ENCODE measurements around the gene PER2. TPM values are rescaled to one million over a fixed set of nuclear protein-coding genes. Genes with fewer than 3 reads are reported as not detected.

PER2 gene
- total and polyA plus RNA-seq, 8 donors = 7.7 to 14.2 (median 8.8) TPM

DNA sequence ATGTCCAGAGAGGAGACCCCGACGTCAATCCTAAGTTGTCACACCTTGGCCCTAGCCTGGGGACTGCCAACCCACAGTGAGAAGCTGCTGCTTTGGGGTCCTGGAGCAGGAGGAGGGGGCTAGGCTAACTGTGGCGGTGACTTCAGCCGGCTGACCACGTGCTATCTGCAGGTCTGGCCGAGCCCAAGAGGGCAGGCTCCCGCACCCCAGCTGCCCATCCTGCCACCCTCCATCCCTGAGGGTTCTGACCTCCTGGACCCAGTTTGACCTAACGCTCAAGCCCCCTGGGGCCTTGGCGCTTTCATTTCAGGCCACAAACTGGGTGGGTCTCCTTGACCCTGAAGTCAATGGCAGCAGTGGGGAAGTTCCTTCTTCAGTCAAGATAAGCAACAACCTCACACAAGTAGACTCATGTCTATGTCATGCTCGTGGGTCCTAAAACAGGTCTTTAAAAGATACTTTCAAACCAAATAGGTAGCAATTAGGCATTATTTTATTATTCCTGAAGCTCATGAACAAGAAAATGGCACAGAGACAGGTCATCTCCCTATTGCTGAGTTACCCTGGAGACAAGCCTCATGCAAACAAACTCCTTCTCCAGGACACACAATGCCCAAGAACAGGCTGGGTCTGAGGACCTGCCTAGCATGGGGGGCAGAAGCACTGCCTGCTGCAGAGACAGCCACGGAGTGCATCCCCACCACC, 50.8 kb downstream of the PER2 start:
- intact Hi-C loops (cut with DNase I) = no loop called here

DNA sequence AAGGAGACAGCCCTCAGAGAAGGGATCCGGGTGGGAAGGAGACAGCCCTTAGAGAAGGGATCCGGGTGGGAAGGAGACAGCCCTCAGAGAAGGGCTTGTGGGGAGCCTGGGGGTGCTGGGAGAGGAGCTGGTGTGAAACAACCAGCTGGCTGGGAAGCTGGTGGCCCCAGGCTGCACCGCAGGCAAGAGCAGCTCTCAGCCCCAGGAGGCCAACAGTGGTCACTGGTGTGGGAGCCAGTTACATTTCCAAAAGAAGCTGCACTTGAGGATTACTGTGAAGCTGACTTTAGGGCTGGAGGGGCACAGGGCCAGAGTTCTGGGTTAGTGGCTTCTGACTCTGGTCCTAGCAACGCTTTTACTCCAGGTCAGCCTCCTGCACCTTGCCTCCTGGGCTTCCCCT, 51.8 kb downstream of the PER2 start:
- Histone ChIP-seq H3K9me3 (no peaks in the 10 kb centered on the region), H3K27ac (no peak overlapping the region), H3K27me3 (peaks cover 10 to 59% of the 10 kb centered on the region in 2 donors), H3K4me1 (peaks cover 2 to 33% of the 10 kb centered on the region in 2 donors), H3K4me3 (no peak overlapping the region), H3K36me3 (no peaks in the 10 kb centered on the region)
- DNase-seq (no peak), ATAC-seq (no peak)
- TF ChIP-seq, protein P1, sequence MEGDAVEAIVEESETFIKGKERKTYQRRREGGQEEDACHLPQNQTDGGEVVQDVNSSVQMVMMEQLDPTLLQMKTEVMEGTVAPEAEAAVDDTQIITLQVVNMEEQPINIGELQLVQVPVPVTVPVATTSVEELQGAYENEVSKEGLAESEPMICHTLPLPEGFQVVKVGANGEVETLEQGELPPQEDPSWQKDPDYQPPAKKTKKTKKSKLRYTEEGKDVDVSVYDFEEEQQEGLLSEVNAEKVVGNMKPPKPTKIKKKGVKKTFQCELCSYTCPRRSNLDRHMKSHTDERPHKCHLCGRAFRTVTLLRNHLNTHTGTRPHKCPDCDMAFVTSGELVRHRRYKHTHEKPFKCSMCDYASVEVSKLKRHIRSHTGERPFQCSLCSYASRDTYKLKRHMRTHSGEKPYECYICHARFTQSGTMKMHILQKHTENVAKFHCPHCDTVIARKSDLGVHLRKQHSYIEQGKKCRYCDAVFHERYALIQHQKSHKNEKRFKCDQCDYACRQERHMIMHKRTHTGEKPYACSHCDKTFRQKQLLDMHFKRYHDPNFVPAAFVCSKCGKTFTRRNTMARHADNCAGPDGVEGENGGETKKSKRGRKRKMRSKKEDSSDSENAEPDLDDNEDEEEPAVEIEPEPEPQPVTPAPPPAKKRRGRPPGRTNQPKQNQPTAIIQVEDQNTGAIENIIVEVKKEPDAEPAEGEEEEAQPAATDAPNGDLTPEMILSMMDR (IDR thresholded peaks at IDR 0.05) = no peak
- intact Hi-C loops (cut with DNase I) = no loop called here

More for the DNA sequence above, 50.8 kb downstream of the PER2 start:
- H3K4me3 ChIP-seq = no peak overlapping the region
- H3K9me3 ChIP-seq = no peaks in the 10 kb centered on the region
- H3K27ac ChIP-seq = no peak overlapping the region
- ATAC-seq (no peak), DNase-seq (no peak)
- no peaks in the 10 kb centered on the region for H3K36me3 ChIP-seq
- peaks cover 10 to 61% of the 10 kb centered on the region in 2 donors for H3K27me3 ChIP-seq
- TF ChIP-seq, protein P1 (IDR thresholded peaks at IDR 0.05) = no peak
- H3K4me1 ChIP-seq = peaks cover 2 to 31% of the 10 kb centered on the region in 2 donors

DNA sequence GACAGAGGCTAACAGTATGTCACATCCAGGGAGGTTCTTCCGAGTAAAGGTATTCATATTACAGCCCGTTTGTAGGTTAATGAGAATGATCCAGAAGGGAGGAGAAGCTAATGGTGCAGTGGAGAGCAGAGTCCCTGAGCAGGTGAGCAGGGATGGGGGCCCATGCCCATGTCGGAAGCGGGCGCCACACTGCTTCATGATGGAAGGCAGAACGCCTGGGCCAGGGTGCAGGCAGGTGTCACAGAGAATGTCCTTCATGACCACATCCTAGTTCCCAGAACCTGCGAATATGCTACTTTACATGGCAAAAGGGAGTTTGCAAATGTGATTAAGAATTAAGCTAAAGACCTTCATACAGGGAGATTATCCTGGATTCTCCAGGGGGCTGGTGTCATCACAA, 52.6 kb downstream of the PER2 start:
- TF ChIP-seq, protein P1 (IDR thresholded peaks at IDR 0.05) = no peak
- ATAC-seq (no peak), DNase-seq (no peak)
- Histone ChIP-seq H3K4me1 (peaks cover 2 to 35% of the 10 kb centered on the region in 2 donors), H3K4me3 (no peak overlapping the region), H3K9me3 (no peaks in the 10 kb centered on the region), H3K36me3 (no peaks in the 10 kb centered on the region), H3K27me3 (peaks cover 10 to 52% of the 10 kb centered on the region in 2 donors), H3K27ac (no peak overlapping the region)
- intact Hi-C loops (cut with DNase I) = no loop called here

DNA sequence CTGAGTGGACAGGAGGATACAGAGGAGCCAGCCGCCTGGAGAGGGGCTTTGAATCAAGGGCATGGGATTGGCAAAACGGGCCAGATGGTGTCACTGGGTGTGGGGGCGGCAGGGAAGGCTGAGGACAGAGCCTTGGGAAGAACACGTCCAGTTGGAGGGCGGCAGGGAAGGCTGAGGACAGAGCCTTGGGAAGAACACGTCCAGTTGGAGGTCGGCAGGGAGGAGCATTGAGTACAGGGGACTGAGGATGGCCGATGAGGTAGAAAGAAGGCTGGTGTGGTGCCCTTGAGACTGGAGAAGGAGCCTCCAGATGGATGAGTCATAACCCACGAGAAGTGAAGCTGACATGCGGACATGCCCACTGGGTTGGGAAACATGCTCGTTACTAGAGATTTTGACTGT, 53.1 kb downstream of the PER2 start:
- TF ChIP-seq, protein P1 (IDR thresholded peaks at IDR 0.05) = no peak
- DNase-seq = no peak
- H3K9me3 ChIP-seq = no peaks in the 10 kb centered on the region
- peaks cover under 1 to 35% of the 10 kb centered on the region in 2 donors for H3K4me1 ChIP-seq
- ATAC-seq = no peak
- H3K27ac ChIP-seq = no peak overlapping the region
- peaks cover 6 to 46% of the 10 kb centered on the region in 2 donors for H3K27me3 ChIP-seq
- H3K36me3 ChIP-seq = no peaks in the 10 kb centered on the region
- intact Hi-C loops (cut with DNase I) = no loop called here
- no peak overlapping the region for H3K4me3 ChIP-seq

DNA sequence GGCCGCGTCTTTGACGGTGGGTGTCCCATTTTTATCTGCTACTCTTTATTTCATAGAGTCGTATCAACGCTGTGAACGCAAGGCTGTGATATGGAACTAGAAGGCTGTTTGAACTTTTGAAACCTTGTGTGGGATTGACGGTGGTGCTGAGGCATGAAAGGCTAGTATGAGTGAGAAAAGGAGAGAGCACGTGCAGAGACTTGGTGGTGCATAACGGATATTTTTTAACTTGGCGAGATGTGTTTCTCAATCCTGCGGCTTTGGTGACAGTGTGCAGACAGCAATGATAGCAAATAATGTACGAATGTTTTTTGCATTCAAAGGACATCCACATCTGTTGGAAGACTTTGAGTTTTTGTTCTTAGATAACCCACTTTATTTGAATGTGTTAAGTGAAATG, 54.8 kb downstream of the PER2 start:
- no peaks in the 10 kb centered on the region for H3K36me3 ChIP-seq
- peaks cover 0 to 26% of the 10 kb centered on the region in 2 donors for H3K4me1 ChIP-seq
- TF ChIP-seq, protein P1 (IDR thresholded peaks at IDR 0.05) = no peak
- peaks cover under 1 to 32% of the 10 kb centered on the region in 2 donors for H3K27me3 ChIP-seq
- no peaks in the 10 kb centered on the region for H3K9me3 ChIP-seq
- no peak overlapping the region for H3K4me3 ChIP-seq
- no peak for DNase-seq
- ATAC-seq = no peak
- intact Hi-C loops (cut with DNase I) = no loop called here
- no peak overlapping the region for H3K27ac ChIP-seq
